Bladder microvascular endothelial cell (primary cell): Measurements from ENCODE around the gene CCDC158. TPM values are rescaled to one million over a fixed set of nuclear protein-coding genes. Genes with fewer than 3 reads are reported as not detected.

Source experiments
- total RNA-seq: library from RNA; depleted of rRNA; stranded (reverse); fragments of >200 nt; gene quantifications from 2 replicates; pipeline ENCODE4 v1.2.3, GENCODE V29; 2014

The CCDC158 gene
- total RNA-seq, result not detected in 2 replicates

GRCh38 chr4:76420762-76421581 lies at the start of gene CCDC158:
CCDC158 (minus strand) TSS chr4:76421141; CDS start chr4:76403207, 17,934 bp downstream.

GRCh38 chr4:76434901-76435527 lies 14.1 kb upstream of the CCDC158 start, which contains the start of gene SHROOM3:
SHROOM3 (plus strand) TSS chr4:76435229; CDS start chr4:76436053, 824 bp downstream.

GRCh38 chr4:76305971-76306881 lies 114.7 kb downstream of the CCDC158 start, which contains the start of gene STBD1:
STBD1 (plus strand) TSS chr4:76306733; CDS start chr4:76306770, 37 bp downstream.

Other genes starting within 250 kb of the CCDC158 start
- 149 and 341 TPM in 2 replicates for gene SCARB2, start 207.3 kb downstream of the CCDC158 start, total RNA-seq
- gene FAM47E, start 169.4 kb downstream of the CCDC158 start, total RNA-seq, result 0.38 TPM in 1 of 2 replicates, not detected in the other
- 0.82 and 3.1 TPM in 2 replicates for gene STBD1, start 114.4 kb downstream of the CCDC158 start, total RNA-seq
- 0.19 and 0.81 TPM in 2 replicates for gene SHROOM3, start 14.1 kb upstream of the CCDC158 start, total RNA-seq